ENCODE data around the gene NMB.

DNA sequence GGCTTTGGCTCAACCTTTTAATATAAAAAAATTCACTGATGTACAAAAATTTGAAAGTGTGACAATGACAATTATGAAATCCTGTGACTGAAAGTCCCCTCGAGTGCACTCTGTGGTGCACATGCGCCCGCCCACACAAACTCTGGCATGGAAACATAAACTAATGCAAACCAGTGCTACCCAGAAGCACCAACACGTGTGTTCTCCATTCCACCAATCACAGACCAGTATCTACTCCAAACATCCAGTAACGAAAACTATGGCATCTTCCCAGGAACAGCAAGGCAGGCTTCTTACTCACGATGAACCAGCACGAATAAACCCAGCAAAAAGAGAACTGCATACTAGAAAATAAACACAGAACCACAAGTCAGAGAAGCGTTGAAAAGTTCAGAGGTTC lies 11.7 kb upstream of the NMB start:
- TF ChIP-seq, protein P1, sequence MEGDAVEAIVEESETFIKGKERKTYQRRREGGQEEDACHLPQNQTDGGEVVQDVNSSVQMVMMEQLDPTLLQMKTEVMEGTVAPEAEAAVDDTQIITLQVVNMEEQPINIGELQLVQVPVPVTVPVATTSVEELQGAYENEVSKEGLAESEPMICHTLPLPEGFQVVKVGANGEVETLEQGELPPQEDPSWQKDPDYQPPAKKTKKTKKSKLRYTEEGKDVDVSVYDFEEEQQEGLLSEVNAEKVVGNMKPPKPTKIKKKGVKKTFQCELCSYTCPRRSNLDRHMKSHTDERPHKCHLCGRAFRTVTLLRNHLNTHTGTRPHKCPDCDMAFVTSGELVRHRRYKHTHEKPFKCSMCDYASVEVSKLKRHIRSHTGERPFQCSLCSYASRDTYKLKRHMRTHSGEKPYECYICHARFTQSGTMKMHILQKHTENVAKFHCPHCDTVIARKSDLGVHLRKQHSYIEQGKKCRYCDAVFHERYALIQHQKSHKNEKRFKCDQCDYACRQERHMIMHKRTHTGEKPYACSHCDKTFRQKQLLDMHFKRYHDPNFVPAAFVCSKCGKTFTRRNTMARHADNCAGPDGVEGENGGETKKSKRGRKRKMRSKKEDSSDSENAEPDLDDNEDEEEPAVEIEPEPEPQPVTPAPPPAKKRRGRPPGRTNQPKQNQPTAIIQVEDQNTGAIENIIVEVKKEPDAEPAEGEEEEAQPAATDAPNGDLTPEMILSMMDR (IDR thresholded peaks at IDR 0.05) = no peak
- TF ChIP-seq POLR2A (IDR thresholded peaks at IDR 0.05) = no peak
